ENCODE results near the gene GCH1. TPM values are rescaled to one million over a fixed set of nuclear protein-coding genes. Genes with fewer than 3 reads are reported as not detected.
A peak's percentile ranks its signal among the peaks of the same experiment; 100 is the strongest.

GCH1 gene
- polyA plus RNA-seq, 1 donor from 2014 or later, result 4.9 TPM

- Histone ChIP-seq H3K27ac (ENCODE audit: low read length) (no peak overlapping the region), H3K9me2 (ENCODE audit: insufficient read depth, low read length) (no peaks in the 10 kb centered on the region), H3F3A (ENCODE audit: insufficient read depth, low read length, poor library complexity, severe bottlenecking) (no peaks in the 10 kb centered on the region), H3K4me3 (ENCODE audit: low read length) (no peak overlapping the region), H3K27me3 (ENCODE audit: insufficient read depth, low read depth, low read length) (no peaks in the 10 kb centered on the region), H3K4me2 (ENCODE audit: low read length) (no peak overlapping the region), H2AFZ (ENCODE audit: low read depth, low read length) (no peak overlapping the region), H4K20me1 (ENCODE audit: insufficient read depth) (no peaks in the 10 kb centered on the region), H3K9me3 (ENCODE audit: low read length) (no peaks in the 10 kb centered on the region), H3K36me3 (ENCODE audit: insufficient read depth, low read length) (no peaks in the 10 kb centered on the region), H3K79me2 (replicated peaks; ENCODE audit: insufficient read depth, low read length) (no peaks in the 10 kb centered on the region), H3K9ac (ENCODE audit: low read length) (no peak overlapping the region)
- peak; percentile 33 for TF ChIP-seq EP300 (conservative IDR thresholded peaks at IDR 0.05; ENCODE audit: poor library complexity, severe bottlenecking)
- TF ChIP-seq CTCF (IDR thresholded peaks at IDR 0.05; ENCODE audit: poor library complexity, severe bottlenecking), result no peak
- TF ChIP-seq POLR2AphosphoS5 (IDR thresholded peaks at IDR 0.05), result peak; percentile 78
Measured at GRCh38 chr14:54808326-54809161, 94.1 kb downstream of the GCH1 start.

GRCh38 chr14:54807881-54808280 lies 94.7 kb downstream of the GCH1 start:
- Histone ChIP-seq H2AFZ (ENCODE audit: low read depth, low read length) (no peak overlapping the region), H3K79me2 (replicated peaks; ENCODE audit: insufficient read depth, low read length) (no peaks in the 10 kb centered on the region), H3K9ac (ENCODE audit: low read length) (no peak overlapping the region), H3K27me3 (ENCODE audit: insufficient read depth, low read depth, low read length) (no peaks in the 10 kb centered on the region), H4K20me1 (ENCODE audit: insufficient read depth) (no peaks in the 10 kb centered on the region), H3K27ac (ENCODE audit: low read length) (no peak overlapping the region), H3K9me3 (ENCODE audit: low read length) (no peaks in the 10 kb centered on the region), H3F3A (ENCODE audit: insufficient read depth, low read length, poor library complexity, severe bottlenecking) (no peaks in the 10 kb centered on the region), H3K9me2 (ENCODE audit: insufficient read depth, low read length) (no peaks in the 10 kb centered on the region), H3K4me3 (ENCODE audit: low read length) (no peak overlapping the region), H3K4me2 (ENCODE audit: low read length) (no peak overlapping the region), H3K36me3 (ENCODE audit: insufficient read depth, low read length) (no peaks in the 10 kb centered on the region)
- TF ChIP-seq EP300 (conservative IDR thresholded peaks at IDR 0.05; ENCODE audit: poor library complexity, severe bottlenecking), result no peak
- TF ChIP-seq EZH2 (IDR thresholded peaks at IDR 0.05; ENCODE audit: borderline replicate concordance, insufficient read depth, low read length, poor library complexity, severe bottlenecking), result no peak
- TF ChIP-seq POLR2AphosphoS5 (IDR thresholded peaks at IDR 0.05), result no peak
- no peak for TF ChIP-seq TAF1 (IDR thresholded peaks at IDR 0.05; ENCODE audit: low read depth)
- TF ChIP-seq REST (IDR thresholded peaks at IDR 0.05; ENCODE audit: borderline replicate concordance), result no peak
- TF ChIP-seq MXI1 (conservative IDR thresholded peaks at IDR 0.05; ENCODE audit: poor library complexity, severe bottlenecking), result no peak

- no peaks in the 10 kb centered on the region for H3K27me3 ChIP-seq (ENCODE audit: insufficient read depth, low read depth, low read length)
- no peaks in the 10 kb centered on the region for H3K9me3 ChIP-seq (ENCODE audit: low read length)
- no peak overlapping the region for H3K4me2 ChIP-seq (ENCODE audit: low read length)
- H3K79me2 ChIP-seq (replicated peaks; ENCODE audit: insufficient read depth, low read length), result no peaks in the 10 kb centered on the region
- no peaks in the 10 kb centered on the region for H3K36me3 ChIP-seq (ENCODE audit: insufficient read depth, low read length)
- H3K9ac ChIP-seq (ENCODE audit: low read length), result no peak overlapping the region
- H4K20me1 ChIP-seq (ENCODE audit: insufficient read depth), result no peaks in the 10 kb centered on the region
- no peaks in the 10 kb centered on the region for H3K9me2 ChIP-seq (ENCODE audit: insufficient read depth, low read length)
- no peak overlapping the region for H3K4me3 ChIP-seq (ENCODE audit: low read length)
- H3K27ac ChIP-seq (ENCODE audit: low read length), result no peak overlapping the region
- no peaks in the 10 kb centered on the region for H3F3A ChIP-seq (ENCODE audit: insufficient read depth, low read length, poor library complexity, severe bottlenecking)
- no peak overlapping the region for H2AFZ ChIP-seq (ENCODE audit: low read depth, low read length)
- no peak for TF ChIP-seq RAD21 (conservative IDR thresholded peaks at IDR 0.05)
- no peak for TF ChIP-seq EP300 (conservative IDR thresholded peaks at IDR 0.05; ENCODE audit: poor library complexity, severe bottlenecking)
- TF ChIP-seq POLR2AphosphoS5 (IDR thresholded peaks at IDR 0.05), result no peak
- TF ChIP-seq CTCF (IDR thresholded peaks at IDR 0.05; ENCODE audit: poor library complexity, severe bottlenecking), result no peak
- TF ChIP-seq REST (IDR thresholded peaks at IDR 0.05; ENCODE audit: borderline replicate concordance), result no peak
- TF ChIP-seq EZH2 (IDR thresholded peaks at IDR 0.05; ENCODE audit: borderline replicate concordance, insufficient read depth, low read length, poor library complexity, severe bottlenecking), result no peak
- no peak for TF ChIP-seq TAF1 (IDR thresholded peaks at IDR 0.05; ENCODE audit: low read depth)
- TF ChIP-seq SMC3 (conservative IDR thresholded peaks at IDR 0.05; ENCODE audit: poor library complexity), result no peak
Measured at GRCh38 chr14:54807428-54807827, 95.2 kb downstream of the GCH1 start.

Measured in neural cell (in vitro differentiated cells).